ENCODE results near the gene PUSL1. TPM values are rescaled to one million over a fixed set of nuclear protein-coding genes. Genes with fewer than 3 reads are reported as not detected.

Gene PUSL1
- total and polyA plus RNA-seq, 2 of the 13 experiments (the other 11 are each of a cell fraction or from before 2014, with no cell fraction given): 8.3 to 22.2 TPM

- TF ChIP-seq, protein P1, sequence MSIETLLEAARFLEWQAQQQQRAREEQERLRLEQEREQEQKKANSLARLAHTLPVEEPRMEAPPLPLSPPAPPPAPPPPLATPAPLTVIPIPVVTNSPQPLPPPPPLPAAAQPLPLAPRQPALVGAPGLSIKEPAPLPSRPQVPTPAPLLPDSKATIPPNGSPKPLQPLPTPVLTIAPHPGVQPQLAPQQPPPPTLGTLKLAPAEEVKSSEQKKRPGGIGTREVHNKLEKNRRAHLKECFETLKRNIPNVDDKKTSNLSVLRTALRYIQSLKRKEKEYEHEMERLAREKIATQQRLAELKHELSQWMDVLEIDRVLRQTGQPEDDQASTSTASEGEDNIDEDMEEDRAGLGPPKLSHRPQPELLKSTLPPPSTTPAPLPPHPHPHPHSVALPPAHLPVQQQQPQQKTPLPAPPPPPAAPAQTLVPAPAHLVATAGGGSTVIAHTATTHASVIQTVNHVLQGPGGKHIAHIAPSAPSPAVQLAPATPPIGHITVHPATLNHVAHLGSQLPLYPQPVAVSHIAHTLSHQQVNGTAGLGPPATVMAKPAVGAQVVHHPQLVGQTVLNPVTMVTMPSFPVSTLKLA (IDR thresholded peaks at IDR 0.05): no peak
- no peak for TF ChIP-seq RFX1 (IDR thresholded peaks at IDR 0.05)
- no peak for TF ChIP-seq HIC2 (CRISPR knock-in tag; IDR thresholded peaks at IDR 0.05; ENCODE audit: low read depth)
- TF ChIP-seq ZNF160 (CRISPR knock-in tag; IDR thresholded peaks at IDR 0.05): no peak
- 0 out of 2 replicates have a peak, but pooled peaks have one; percentile 8 for TF ChIP-seq ZBTB21 (CRISPR knock-in tag; IDR thresholded peaks at IDR 0.05)
- TF ChIP-seq ZNF747 (CRISPR knock-in tag; IDR thresholded peaks at IDR 0.05; ENCODE audit: borderline replicate concordance): no peak
- no peak for TF ChIP-seq ATF6 (CRISPR knock-in tag; conservative IDR thresholded peaks at IDR 0.05)
- TF ChIP-seq NKX3-1 (CRISPR knock-in tag; IDR thresholded peaks at IDR 0.05): no peak
- no peak for TF ChIP-seq MEIS1 (CRISPR knock-in tag; IDR thresholded peaks at IDR 0.05; ENCODE audit: borderline replicate concordance)
- no peak for TF ChIP-seq ZNF432 (CRISPR knock-in tag; IDR thresholded peaks at IDR 0.05; ENCODE audit: borderline replicate concordance)
- 0 out of 2 replicates have a peak, but pooled peaks have one; percentile 37 for TF ChIP-seq ZNF749 (CRISPR knock-in tag; IDR thresholded peaks at IDR 0.05; ENCODE audit: borderline replicate concordance)
- TF ChIP-seq, protein P2, sequence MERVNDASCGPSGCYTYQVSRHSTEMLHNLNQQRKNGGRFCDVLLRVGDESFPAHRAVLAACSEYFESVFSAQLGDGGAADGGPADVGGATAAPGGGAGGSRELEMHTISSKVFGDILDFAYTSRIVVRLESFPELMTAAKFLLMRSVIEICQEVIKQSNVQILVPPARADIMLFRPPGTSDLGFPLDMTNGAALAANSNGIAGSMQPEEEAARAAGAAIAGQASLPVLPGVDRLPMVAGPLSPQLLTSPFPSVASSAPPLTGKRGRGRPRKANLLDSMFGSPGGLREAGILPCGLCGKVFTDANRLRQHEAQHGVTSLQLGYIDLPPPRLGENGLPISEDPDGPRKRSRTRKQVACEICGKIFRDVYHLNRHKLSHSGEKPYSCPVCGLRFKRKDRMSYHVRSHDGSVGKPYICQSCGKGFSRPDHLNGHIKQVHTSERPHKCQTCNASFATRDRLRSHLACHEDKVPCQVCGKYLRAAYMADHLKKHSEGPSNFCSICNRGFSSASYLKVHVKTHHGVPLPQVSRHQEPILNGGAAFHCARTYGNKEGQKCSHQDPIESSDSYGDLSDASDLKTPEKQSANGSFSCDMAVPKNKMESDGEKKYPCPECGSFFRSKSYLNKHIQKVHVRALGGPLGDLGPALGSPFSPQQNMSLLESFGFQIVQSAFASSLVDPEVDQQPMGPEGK (CRISPR knock-in tag; IDR thresholded peaks at IDR 0.05): 0 out of 2 replicates have a peak, but pooled peaks have one; percentile 45
- TF ChIP-seq SPEN (CRISPR knock-in tag; IDR thresholded peaks at IDR 0.05; ENCODE audit: low read depth): 0 out of 2 replicates have a peak, but pooled peaks have one; percentile 7
- TF ChIP-seq ZNF7 (CRISPR knock-in tag; IDR thresholded peaks at IDR 0.05): no peak
- TF ChIP-seq MYC (CRISPR knock-in tag; IDR thresholded peaks at IDR 0.05; ENCODE audit: borderline replicate concordance): 0 out of 2 replicates have a peak, but pooled peaks have one; percentile 5
- TF ChIP-seq POLR2G (IDR thresholded peaks at IDR 0.05; ENCODE audit: low read depth, low read length): 0 out of 2 replicates have a peak, but pooled peaks have one; percentile 5
- TF ChIP-seq PHB2 (IDR thresholded peaks at IDR 0.05; ENCODE audit: partially characterized antibody): no peak
- TF ChIP-seq SALL1 (CRISPR knock-in tag; IDR thresholded peaks at IDR 0.05): peak; percentile 17; the same call in 1 of the 2 replicates
- TF ChIP-seq ZNF501 (CRISPR knock-in tag; IDR thresholded peaks at IDR 0.05): no peak
- TF ChIP-seq ZMAT5 (CRISPR knock-in tag; IDR thresholded peaks at IDR 0.05; ENCODE audit: borderline replicate concordance, low read depth): no peak
- no peak for TF ChIP-seq SOX13 (IDR thresholded peaks at IDR 0.05)
- no peak for TF ChIP-seq SOX13 (CRISPR knock-in tag; conservative IDR thresholded peaks at IDR 0.05 in 1 of 2, IDR thresholded peaks at IDR 0.05 in 1 of 2)
These were observed 22.1 kb downstream of the PUSL1 start (continued) for GRCh38 chr1:1330366-1331067.

Measured in HepG2 (cell line).